SK-N-MC (cell line): ENCODE results near the gene POM121.
"Not testable (repeated sequence)": the region's sequence is repeated elsewhere in the genome, so short reads cannot be mapped to it uniquely, and the experiment has no call there.

ENCODE experiments used
- EZH2 ChIP-seq: fragments of 200-600 bp; sonication (generic); IDR thresholded peaks from one replicate; pipeline ENCODE4 v1.6.1; 2017; ENCODE audit warnings: antibody characterized with exemption
- FOXP2 ChIP-seq: optimal IDR thresholded peaks from 2 replicates; pipeline ENCODE3; 2011; ENCODE audit warnings: mild to moderate bottlenecking, moderate library complexity; ENCODE audit not compliant: insufficient read depth; ENCODE audit errors: extremely low read length, control extremely low read depth
- POLR2AphosphoS5 ChIP-seq: IDR thresholded peaks from 2 replicates; pipeline ENCODE4 v1.6.1; 2012; ENCODE audit warnings: mild to moderate bottlenecking, low read depth, low read length, borderline replicate concordance

DNA sequence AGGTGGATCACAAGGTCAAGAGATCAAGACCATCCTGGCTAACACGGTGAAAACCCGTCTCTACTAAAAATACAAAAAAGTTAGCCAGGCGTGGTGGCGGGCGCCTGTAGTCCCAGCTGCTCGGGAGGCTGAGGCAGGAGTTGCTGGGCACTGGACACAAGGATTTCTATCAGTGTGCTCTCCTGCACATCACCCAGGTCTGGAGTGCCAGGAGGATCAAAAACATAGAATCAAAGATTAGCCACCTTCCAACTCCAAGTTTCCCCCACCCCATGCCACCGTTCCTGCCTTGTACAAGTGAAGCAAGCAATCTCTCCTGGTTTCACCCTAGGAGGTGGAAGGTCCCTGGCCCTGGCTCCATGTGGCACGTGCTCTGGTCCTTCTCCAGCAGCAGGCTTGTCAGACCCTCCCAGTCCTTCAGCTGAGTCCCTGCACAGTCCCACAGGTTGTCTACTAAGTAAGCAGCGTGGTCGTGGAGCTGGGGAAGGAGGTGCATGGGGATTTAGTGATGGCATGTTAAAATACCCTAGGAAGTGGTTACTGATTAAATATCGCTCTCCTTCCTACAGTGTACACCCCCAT, 73.1 kb downstream of the POM121 start:
- TF ChIP-seq EZH2, POLR2AphosphoS5, FOXP2: not testable (repeated sequence)
